ENCODE results near the gene GNG10.

GNG10 gene

DNA sequence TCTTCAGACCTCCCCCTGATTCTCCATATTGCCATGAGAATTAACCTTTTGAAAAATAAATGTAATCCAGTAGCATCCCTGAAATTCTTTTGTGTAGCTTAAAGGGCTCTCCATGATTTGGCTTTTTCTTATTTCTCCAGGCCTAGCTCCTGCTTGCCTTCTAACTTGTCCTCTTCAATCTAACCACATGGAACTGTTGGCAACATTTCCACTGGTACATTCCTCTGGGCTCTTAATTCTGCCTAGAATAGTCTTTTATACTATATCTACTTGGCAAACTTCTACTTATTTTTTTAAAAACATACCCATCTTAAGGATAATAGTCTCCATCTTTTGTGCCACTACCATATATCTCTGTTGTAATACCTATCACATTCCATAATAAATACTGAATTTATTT is 54.1 kb downstream of the GNG10 start:
- no peak overlapping the region for H3K4me3 ChIP-seq (ENCODE audit: low read depth, low read length)
- no peak for TF ChIP-seq POLR2A (IDR thresholded peaks at IDR 0.05; ENCODE audit: extremely low read depth, insufficient read length)
- TF ChIP-seq MYC (IDR thresholded peaks at IDR 0.05; ENCODE audit: low read depth, low read length): no peak
- TF ChIP-seq CTCF (IDR thresholded peaks at IDR 0.05; ENCODE audit: low read depth, low read length): no peak
- TF ChIP-seq, protein P1, sequence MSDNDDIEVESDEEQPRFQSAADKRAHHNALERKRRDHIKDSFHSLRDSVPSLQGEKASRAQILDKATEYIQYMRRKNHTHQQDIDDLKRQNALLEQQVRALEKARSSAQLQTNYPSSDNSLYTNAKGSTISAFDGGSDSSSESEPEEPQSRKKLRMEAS (IDR thresholded peaks at IDR 0.05; ENCODE audit: low read depth, low read length): no peak
- DNase-seq (ENCODE audit: low read depth): no peak

- H3K4me3 ChIP-seq (ENCODE audit: low read depth, low read length): no peak overlapping the region
- TF ChIP-seq, protein P1 (IDR thresholded peaks at IDR 0.05; ENCODE audit: low read depth, low read length): no peak
- no peak for TF ChIP-seq CTCF (IDR thresholded peaks at IDR 0.05; ENCODE audit: low read depth, low read length)
- TF ChIP-seq MYC (IDR thresholded peaks at IDR 0.05; ENCODE audit: low read depth, low read length): no peak
- TF ChIP-seq POLR2A (IDR thresholded peaks at IDR 0.05; ENCODE audit: extremely low read depth, insufficient read length): no peak
- no peak for DNase-seq (ENCODE audit: low read depth)
Observed at GRCh38 chr9:111719541-111719940, 58.1 kb downstream of the GNG10 start.
